DMS 273 (cell line): Measurements from ENCODE around the gene PPARA.

Source experiments
- DNase-seq: peaks from one replicate; lab custom pipeline; 2025; ENCODE audit not compliant: unreplicated experiment; lab: John Stamatoyannopoulos, UW

PPARA gene

GRCh38 chr22:46269564-46269963 is 119.2 kb downstream of the PPARA start:
- no peak for DNase-seq

DNA sequence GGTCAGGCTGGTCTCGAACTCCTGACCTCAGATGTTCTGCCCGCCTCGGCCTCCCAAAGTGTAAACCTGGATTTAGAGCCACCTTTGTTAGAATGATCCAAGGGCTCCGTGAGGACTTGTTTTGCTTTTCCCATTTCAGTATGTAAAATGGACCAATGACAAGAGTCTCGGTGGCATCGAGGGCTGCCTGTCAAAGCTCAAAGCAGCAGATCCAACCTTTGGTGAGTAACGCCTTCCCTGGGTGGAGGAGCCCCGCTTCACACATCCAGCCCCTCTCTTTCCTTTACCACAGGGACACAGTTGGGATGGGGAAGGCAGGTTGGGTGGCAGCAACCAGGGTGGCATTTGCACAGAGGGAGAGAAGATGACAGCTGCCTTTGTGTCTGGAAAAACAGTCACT is 121.9 kb downstream of the PPARA start:
- no peak for DNase-seq

DNA sequence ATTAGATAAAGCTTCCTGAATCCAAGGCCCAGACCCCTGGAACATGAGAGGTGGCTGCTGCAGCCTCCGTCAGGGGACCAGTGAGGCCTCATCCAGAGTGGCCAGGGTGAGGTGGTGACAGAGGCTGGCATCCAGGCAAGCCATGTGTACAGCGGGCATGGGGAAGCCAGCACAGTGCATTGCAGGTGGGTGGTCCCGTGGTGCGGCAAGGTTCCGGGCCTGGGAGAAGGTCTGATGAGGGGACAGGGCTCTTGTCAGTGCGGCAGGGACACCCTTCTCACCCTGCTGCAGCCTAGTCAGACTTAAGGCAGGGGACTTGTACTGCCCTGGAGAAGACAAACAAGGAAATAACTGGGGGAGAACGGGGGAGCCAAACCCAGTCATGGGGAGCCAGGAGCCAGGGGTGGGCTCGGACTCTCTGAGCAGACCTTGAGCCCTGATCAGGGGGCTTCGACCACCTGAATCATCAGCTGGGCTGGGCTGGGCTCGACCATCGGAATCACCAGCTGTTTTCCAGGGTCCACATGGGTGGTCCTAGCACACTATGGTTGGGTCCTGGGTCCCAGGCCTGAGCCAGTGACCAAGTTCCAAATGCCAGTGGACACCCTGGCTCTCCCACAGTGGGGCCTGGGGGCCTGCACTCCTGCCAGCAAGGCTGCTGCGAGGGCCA is 122.6 kb downstream of the PPARA start:
- DNase-seq, result no peak

DNA sequence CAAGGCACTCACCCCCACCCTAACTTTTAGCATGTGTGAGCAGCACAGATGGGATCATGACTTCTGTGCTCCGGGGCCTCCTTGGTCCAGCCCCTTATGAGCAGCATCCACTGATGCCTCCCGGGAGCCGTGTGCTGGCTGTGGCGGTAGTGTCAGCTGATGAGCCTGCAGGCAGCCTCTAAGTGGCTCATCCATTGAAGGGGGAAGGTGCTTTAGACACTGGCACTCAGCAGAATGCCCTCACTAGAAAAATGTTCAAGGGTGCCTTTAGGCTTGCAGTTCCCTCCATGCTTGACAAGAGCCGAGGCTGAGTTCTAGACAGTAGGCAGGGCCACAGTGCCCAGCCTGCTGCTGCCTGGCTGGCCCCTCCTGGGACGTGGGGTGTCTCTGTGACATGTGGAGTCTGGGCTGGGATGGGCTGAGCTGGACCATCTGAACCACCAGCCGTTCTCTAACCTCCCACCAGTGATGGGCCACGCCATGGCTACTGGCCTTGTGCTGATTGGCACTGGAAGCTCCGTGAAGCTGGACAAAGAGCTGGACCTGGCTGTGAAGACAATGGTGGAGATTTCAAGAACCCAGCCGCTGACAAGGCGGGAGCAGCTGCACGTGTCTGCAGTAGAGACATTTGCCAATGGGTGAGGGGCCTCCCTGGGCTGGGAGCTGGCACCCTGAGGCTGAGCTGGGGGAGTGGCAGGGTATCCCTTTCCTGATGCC is 123.3 kb downstream of the PPARA start:
- DNase-seq, result no peak

GRCh38 chr22:46274381-46274780 is 124.1 kb downstream of the PPARA start:
- DNase-seq, result no peak

- DNase-seq, result no peak
These were observed 125.3 kb downstream of the PPARA start for GRCh38 chr22:46275455-46276122.

DNA sequence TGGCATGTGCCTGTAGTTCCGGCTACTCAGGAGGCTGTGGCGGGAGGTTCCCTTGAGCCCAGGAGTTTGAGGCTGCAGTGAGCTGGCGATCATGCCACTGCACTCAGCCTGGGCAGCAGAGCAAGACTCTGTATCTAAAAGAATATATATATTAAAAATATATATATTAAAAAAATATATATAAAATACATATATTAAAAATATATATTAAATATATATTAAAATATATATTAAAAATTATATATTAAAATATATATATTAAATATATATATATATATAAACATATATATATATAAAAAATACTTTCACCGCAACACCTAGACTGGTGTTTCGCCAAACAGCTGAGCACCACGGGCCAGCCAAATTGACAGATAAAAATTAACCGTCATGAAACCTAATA is 126.2 kb downstream of the PPARA start:
- no peak for DNase-seq

- DNase-seq, result no peak
These were observed 128.6 kb downstream of the PPARA start for GRCh38 chr22:46278656-46279645.

DNA sequence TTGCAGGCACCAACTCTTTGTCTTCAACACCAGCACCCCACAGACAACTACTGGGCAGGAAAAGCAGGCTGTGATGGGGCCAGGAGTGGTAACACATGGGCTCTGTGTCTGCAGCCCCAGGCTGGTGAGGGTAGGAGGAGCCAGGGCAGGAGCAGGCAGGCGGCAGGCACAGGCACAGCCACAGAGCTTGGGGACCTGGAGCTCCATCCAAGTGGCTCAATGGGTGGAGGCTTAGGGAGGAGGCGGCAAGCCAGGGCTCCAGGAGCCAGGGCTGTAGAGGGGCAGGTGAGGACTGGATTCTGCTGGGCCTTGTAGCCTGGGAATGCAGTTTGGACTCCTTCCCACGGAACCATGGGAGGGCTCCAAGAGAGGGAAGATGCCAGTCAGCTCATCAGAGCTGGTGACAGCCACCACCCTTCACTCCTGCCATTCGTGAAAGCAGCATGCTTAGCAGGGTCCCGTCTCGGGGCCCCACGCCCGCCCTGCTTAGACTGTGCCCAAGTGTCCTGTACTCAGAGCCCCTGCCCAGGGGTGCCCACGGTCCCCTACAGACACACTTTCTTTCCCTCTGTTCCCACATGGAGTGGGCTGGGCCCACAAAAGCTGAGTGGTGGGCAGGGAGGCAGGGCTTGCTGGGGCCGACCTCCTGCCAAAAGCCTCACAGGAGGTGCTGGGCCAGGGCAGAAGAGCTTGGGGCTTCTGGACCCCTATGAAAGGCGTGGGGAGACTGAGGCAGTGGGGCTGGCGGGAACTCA is 129.9 kb downstream of the PPARA start:
- DNase-seq, result no peak

DNA sequence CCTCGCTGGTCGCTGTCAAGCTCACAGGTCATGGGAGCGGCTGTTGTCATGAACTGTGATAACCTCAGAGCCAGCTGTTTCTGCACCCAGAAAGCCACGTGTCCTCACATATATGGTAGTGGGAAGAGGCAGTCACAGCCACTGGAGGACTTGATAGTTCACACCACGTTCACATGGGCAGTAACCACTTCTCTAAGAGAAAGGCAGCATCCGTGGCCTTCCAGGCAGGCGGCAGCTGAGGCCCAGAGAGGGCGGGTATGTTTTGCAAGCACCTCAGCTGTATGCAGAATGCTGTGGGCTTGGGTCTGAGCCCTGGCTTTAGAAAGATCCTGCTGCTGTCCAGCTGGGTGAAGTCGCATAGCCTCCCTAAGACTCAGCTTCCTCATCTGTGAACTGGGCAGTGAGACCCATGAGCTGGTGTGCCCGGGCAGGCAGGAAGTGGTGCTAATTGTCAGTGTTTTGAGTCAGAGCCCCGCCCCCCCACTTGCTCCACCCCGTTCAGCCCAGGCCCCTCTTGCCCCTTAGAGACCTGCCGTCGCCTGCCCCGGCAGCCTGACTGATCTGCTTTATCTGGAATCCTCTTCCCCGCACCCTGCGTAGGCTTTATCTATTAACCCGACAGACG is 130.8 kb downstream of the PPARA start:
- no peak for DNase-seq

DNA sequence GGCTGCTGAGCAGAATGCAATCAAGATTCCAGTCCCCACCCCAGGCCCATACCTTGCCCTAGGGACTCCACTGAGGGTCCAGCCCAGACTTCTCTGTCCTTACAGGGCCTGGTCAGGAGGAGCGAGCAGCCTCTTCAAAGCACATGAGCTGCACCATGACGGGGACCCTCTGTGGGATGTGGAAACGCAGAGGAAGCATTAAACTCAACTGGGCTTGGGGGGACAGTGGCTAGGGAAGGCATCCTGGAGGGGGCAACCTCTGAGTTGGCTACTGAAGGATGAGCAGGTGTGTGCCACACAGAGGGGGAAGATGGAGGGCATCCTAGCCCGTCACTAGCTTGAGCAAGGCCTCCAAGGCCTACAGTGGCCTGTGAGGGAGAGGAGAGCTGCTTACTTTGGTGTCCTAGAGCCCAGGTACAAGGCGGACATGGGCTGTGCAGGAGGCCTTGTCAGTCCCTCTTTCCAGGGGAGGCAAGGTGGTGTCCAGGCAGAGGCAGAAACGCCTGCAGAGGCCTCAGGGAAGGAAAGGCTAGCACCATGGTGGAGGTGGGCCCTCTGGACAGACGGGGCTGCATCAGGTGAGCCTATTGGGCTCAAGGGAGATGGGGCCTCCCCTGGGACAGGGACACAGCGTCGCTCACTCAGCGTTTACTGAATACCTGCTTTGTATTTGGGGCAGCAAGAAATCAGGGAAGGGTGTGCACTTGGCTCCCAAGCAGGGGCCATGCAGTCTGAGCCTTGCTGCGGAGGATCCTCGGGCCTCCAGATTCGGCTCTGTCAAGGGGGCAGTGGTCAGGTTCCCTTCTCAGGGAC is 131.7 kb downstream of the PPARA start:
- no peak for DNase-seq

DNA sequence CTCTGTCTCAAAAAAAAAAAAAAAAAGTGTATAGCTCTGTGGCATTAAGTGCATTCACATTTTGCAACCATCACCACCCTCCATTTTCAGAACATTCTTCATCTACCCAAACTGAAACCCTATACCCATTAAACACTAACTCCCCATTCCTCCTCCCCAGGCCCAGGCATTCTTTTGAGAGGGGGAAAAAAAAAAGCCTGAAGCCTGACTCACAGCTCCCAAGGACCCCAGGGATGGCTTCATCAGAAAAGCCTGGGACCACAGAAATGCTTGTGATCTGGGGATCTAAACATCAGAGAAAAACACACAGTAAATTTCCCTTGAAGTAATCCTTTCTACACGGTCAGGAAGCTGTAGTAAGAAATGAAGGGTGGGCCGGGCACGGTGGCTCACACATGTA is 135.7 kb downstream of the PPARA start:
- no peak for DNase-seq

DNA sequence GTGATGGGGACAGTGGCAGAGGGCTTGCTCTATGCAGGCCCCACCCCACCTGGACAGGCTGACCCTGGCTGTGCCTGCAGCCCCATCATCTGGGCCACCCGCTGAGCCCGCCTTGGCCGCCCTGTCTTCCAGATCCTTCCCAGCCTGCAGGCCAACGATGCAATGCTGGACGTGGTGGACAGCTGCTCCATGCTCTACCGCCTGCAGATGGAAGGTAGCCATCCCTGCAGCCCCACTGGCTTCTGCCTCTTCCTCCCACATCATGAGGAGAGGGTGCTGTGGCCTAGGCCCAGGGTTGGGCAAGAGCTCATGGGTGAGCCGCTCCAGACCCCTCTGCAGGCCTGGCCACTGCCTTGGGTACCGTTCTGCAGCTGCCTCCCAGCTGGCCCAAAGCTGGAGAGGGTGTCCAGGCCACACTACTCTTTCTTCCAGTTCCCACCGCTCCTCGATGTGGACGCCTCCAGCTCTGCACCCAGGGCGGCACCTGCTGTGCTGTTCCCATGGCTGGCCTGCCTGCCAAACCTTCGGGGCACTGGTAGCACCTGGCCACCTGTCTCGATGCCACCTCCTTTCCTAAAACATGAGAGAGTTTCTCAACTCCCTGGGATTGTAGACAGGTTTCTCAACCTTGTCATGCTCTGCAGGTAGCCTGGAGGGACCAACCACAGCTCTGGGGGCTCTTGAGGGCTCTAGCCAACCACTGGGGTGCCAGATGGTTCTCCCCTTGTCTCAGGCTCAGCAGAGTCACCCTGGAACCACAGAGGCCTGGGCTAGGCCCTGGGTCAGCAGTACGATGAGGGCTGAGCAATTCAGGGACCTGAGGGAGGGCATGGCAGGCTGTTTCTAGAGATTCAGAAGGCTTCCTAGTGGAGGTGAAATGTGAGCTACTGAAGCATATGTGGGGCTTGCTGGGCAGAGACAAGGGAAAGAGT is 136.9 kb downstream of the PPARA start:
- DNase-seq, result no peak

GRCh38 chr22:46287873-46288751 is 137.8 kb downstream of the PPARA start:
- DNase-seq, result no peak

GRCh38 chr22:46288846-46289243 is 138.5 kb downstream of the PPARA start:
- DNase-seq, result no peak

GRCh38 chr22:46289244-46289891 is 139.0 kb downstream of the PPARA start:
- DNase-seq, result no peak
